ENCODE data around the gene ACSM2B.
"Not testable (repeated sequence)": the region's sequence is repeated elsewhere in the genome, so short reads cannot be mapped to it uniquely, and the experiment has no call there.

Gene ACSM2B

DNA sequence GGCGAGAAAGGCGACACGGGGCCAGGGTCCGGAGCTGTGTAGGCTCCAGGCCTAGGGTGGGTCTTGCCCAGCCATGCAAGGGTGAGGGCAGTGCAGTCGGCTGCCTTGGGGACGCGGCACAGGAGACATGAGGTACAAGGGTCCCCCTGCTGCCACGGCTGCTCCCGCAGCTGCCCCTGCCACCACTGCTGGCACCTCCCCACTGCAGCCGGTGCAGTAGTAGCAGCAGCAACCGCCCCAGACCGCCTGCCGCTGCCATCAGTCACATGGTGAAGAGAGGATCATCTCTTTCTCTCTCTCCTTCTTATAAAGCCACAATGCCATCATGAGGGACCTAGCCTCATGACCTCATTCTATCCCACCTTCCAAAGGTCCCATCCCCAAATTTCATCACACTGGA lies 44.4 kb downstream of the ACSM2B start:
- not testable (repeated sequence) for DNase-seq

DNA sequence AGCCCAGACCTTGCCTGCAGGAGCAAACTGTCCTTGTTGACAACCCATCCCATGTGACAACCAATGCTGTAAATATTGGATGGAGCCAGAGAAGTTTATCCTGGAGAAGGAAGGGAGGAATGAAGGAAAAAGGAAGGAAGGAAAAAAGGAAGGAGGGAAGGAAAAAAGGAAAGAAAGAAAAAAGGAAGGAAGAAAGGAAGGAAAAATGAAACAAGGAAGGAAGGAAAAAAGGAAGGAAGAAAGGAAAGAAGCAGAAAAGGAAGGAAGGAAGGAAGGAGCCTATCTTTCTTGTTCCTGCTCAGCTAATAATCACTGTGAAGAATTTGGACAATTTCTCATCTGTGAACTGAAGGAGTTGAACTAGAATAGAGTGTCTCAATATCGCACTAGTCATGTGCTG lies 56.1 kb downstream of the ACSM2B start:
- no peak for DNase-seq

DNA sequence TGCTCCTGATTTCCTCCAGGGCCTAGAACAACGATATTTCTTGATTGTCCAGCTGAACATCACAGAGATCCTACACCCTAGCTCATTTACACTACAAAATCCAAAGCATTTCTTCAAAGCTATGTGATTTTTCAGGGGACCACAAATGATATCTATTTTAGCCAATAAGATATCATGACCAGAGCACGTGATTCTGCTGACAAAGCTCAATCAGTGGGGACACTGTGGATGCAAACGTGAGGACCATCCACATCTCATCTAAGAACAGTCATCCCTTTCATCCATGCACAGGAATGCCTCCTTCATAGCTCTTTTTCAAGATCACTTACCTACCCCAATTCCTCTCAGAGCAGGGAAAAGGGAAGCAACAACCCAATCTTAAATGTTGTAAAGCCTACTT lies 56.9 kb downstream of the ACSM2B start:
- DNase-seq = no peak

DNA sequence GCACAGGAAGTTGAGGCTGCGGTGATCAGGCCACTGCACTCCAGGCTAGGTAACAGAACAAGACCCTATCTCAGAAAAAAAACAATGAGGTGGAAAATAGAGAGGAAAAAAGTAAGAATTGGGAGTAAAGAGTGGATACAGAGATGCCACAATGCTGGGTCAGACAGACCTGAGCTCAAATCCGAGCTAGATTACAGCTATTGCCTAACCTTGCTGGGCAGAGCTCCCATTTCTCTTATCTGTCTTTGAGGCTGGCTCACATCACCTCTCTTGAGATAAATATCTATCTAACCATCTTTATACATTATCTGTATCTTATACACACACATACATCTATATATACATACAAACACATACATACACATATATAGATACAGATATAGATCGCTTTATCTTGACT lies 59.0 kb downstream of the ACSM2B start:
- DNase-seq = no peak

DNA sequence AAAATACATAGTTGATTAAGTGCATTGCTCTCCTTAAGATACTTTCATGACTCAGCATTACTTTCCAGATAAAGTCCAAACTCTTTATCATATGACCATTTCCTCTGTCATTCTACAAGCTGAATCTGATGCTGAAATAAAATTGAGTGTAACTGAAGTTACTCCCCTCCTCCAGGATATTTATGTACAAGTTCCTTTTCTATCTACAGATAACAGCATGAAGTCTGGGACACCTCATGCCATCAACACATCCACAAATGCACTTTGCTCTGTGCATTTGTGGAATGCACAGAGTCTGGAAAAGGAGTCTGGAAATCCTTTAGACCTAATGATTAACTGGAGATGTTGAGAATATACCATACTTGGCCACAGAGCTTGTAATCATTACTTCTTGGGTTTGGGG lies 60.5 kb downstream of the ACSM2B start:
- DNase-seq = no peak

DNA sequence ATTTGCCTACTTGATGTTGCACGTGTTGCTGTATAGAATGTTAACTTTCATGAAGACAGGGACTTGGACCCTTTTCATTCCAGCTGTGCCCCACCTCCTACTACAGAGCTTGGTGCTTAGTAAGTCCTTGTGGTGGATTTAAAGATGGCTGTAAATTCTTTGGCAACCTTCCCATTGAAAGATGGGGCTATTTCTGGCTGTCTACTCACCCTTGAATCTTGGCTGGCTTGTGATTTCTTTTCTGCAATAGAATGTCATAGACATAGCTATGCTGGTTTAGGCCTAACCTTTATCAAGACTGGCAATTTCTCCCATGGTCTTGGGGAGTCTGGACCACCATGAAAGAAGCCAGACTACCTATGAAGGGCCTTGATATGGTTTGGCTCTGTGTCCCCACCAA lies 65.8 kb downstream of the ACSM2B start:
- DNase-seq = no peak

DNA sequence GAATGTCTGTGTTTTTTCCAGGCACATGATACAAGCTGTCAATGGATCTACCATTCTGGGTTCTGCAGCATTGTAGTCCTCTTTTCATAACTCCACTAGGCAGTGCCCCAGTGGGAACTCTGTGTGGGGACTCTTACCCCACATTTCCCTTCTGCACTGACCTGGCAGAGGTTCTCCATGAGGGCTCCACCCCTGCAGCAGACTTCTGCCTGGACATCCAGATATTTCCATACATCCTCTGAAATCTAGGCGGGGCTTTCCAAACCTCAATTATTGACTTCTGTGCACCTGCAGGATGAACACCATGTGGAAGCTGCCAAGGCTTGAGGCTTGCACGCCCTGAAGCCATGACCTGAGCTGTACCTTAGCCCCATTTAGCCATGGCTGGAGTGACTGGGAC lies 68.9 kb downstream of the ACSM2B start:
- DNase-seq = no peak

DNA sequence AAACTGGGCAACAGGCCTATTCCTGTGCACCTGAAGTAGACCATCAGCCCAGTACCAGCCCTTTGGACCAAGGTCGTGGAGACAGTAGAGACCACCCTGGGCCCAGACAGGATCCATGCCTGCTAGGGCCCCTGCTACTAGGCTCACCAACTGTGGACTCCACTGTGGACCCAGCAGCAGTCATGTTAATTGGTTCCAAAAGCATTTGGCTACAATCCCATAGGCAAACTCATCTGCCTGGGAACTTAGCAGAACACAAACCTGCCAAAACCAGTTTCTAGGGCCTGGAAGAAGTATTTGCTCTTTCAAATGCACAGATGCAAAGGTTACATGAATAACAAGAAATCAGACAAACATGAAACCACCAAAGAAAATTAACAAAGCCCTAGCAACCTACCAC lies 71.7 kb downstream of the ACSM2B start:
- no peak for DNase-seq

DNA sequence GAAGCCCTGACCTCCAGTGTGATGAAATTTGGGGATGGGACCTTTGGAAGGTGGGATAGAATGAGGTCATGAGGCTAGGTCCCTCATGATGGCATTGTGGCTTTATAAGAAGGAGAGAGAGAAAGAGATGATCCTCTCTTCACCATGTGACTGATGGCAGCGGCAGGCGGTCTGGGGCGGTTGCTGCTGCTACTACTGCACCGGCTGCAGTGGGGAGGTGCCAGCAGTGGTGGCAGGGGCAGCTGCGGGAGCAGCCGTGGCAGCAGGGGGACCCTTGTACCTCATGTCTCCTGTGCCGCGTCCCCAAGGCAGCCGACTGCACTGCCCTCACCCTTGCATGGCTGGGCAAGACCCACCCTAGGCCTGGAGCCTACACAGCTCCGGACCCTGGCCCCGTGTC lies 84.7 kb downstream of the ACSM2B start:
- not testable (repeated sequence) for DNase-seq

DNA sequence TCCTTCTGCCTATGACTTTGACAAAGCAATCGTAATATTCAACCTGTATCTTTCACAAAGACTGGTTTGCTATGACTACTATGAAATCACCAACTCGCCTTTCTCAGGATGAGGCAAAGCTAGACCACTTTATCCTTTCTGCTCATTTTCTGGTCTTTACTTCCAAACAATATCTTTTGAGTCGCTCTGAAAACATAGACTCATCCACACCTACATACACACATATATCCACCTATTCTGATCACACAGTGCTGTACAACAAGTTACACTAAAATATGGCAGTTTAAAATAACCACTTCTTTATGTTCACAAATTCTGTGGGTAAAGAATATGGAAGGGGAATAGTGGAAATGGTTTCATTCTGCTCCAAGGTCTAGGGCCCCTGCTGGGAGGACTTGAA lies 85.2 kb downstream of the ACSM2B start:
- not testable (repeated sequence) for DNase-seq
